ENCODE measurements around the gene ALPP.
"Not testable (repeated sequence)": the region's sequence is repeated elsewhere in the genome, so short reads cannot be mapped to it uniquely, and the experiment has no call there.

The ALPP gene

DNA sequence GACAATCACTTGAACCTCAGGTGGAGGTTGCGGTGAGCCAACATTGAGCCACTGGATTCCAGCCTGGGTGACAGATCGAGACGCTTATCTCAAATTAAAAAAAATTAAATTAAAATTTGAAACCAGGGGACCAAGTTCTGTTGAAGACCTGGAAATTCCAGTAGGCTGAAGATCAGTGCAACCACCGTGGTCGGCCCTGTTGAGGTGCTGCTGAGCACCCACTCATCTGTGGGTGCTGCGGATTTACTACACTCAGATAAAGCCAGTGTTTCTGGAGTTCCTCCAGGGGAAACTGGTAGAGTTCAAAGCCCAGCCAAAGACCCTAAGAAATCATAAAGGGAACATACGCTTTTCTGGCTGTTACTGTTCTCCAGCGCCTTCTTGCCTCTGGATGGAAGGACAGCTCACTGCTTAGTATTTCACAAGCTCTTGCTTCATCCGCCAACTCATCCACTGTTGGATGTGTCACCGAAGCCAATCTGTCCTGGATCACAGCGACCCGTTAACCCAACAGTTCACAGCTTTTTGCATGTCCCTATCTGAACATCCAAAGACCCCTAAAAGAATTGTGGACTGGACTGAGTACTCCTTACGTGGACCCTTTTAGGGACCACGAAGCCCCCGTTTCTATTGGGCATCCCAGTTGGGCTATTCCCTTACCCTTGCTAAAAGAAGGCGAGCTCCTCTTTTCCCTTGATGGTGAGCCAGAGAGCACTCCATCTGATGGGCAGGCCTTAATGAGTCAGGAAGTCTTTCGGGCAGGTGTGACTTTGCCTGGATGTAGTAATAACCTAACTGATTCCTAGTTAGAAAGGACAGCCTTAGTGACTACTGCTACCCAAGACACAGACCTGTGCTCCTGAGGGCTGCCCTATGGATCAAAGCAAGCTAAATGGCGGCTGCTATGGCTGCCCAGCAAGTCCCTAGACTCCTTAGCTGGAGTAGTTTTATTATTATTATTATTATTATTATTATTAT lies 6.0 kb upstream of the ALPP start:
- peaks cover 0 to 11% (median 8%) of the 10 kb centered on the region in 5 donors for H3K27me3 ChIP-seq (ENCODE audit: control insufficient read depth in 5 of 5, insufficient read depth in 4 of 5, low read length in 5 of 5)
- H3K9me3 ChIP-seq (ENCODE audit: control insufficient read depth in 5 of 5, low read length in 5 of 5), result no peaks in the 10 kb centered on the region
- H3K36me3 ChIP-seq (ENCODE audit: control insufficient read depth in 5 of 5, insufficient read depth in 5 of 5, low read length in 5 of 5), result no peaks in the 10 kb centered on the region
- H3K4me3 ChIP-seq (ENCODE audit: low read depth in 1 of 5, low read length in 5 of 5), result no peak overlapping the region
- H3K9ac ChIP-seq (ENCODE audit: low read length in 5 of 5), result no peak overlapping the region
- H3K27ac ChIP-seq (ENCODE audit: low read depth, low read length), result no peak overlapping the region
- no peaks in the 10 kb centered on the region for H3K4me1 ChIP-seq (ENCODE audit: control insufficient read depth in 5 of 5, insufficient read depth in 5 of 5, low read length in 5 of 5)

DNA sequence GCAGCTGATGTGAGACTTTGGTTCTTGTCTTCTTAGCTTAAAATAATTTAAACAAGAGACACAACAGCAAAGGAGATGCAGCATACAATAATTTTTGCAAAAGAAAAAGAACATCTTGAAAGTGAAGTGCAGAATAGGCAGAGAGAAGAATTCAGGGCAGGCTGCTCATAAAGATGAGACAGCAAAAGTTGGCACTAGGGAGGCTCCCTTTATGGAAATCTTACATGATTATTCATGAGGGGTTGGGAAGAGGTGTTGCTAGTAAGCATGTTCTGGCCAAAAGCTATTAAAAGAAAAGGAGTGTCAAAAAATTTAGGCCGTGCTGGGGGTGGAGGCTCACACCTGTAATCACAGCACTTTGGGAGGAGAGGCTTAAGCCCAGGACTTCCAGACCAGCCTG lies 4.2 kb upstream of the ALPP start:
- peaks cover 0 to 8% (median 3%) of the 10 kb centered on the region in 5 donors for H3K27me3 ChIP-seq (ENCODE audit: control insufficient read depth in 5 of 5, insufficient read depth in 4 of 5, low read length in 5 of 5)
- no peaks in the 10 kb centered on the region for H3K36me3 ChIP-seq (ENCODE audit: control insufficient read depth in 5 of 5, insufficient read depth in 5 of 5, low read length in 5 of 5)
- no peak overlapping the region for H3K27ac ChIP-seq (ENCODE audit: low read depth, low read length)
- H3K9me3 ChIP-seq (ENCODE audit: control insufficient read depth in 5 of 5, low read length in 5 of 5), result no peaks in the 10 kb centered on the region
- no peak overlapping the region for H3K9ac ChIP-seq (ENCODE audit: low read length in 5 of 5)
- H3K4me1 ChIP-seq (ENCODE audit: control insufficient read depth in 5 of 5, insufficient read depth in 5 of 5, low read length in 5 of 5), result no peaks in the 10 kb centered on the region
- H3K4me3 ChIP-seq (ENCODE audit: low read depth in 1 of 5, low read length in 5 of 5), result no peak overlapping the region

DNA sequence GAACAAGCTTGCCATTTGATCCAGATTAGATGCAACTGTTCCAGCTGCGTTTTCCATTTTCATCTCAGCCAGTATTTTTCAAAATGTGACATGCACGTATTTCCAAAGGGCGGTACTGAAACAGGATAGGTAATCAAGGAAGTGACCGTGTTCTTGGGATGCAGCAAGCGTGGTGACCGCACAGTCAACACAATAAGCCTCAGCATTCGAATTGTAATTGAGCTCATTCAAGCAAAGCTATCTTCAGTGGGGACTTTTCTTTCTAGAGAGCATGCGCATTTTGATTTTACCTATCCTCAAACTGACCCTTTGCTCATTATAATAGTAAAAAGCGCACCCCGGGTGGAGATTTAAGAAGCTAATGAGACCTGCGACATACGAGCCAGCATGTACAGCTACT lies 3.4 kb upstream of the ALPP start:
- Histone ChIP-seq H3K36me3 (ENCODE audit: control insufficient read depth in 5 of 5, insufficient read depth in 5 of 5, low read length in 5 of 5) (no peaks in the 10 kb centered on the region), H3K9me3 (ENCODE audit: control insufficient read depth in 5 of 5, low read length in 5 of 5) (no peaks in the 10 kb centered on the region), H3K27me3 (ENCODE audit: control insufficient read depth in 5 of 5, insufficient read depth in 4 of 5, low read length in 5 of 5) (peaks cover 0 to 12% (median 5%) of the 10 kb centered on the region in 5 donors), H3K27ac (ENCODE audit: low read depth, low read length) (no peak overlapping the region), H3K4me3 (ENCODE audit: low read depth in 1 of 5, low read length in 5 of 5) (no peak overlapping the region), H3K4me1 (ENCODE audit: control insufficient read depth in 5 of 5, insufficient read depth in 5 of 5, low read length in 5 of 5) (no peaks in the 10 kb centered on the region), H3K9ac (ENCODE audit: low read length in 5 of 5) (no peak overlapping the region)

DNA sequence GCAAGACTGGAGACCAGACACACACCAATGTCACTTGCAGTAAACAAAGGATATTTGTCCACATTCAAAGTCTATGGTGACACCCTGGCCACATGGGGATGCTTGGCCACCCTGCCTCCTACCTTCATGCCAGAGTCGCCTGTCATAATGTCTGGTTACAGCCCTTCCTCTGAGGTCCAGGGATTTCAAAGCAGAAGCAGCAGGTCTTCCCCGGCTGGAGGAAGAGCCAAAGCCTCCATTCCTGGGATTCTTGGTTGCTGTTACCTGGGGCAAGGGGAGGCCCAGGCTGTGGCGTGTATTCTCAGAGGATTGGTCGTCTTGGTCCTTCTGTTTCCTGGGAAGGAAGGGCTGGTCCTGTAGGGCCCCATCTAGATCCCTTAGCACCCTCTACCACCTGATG lies 2.3 kb upstream of the ALPP start:
- no peak overlapping the region for H3K9ac ChIP-seq (ENCODE audit: low read length in 5 of 5)
- H3K4me1 ChIP-seq (ENCODE audit: control insufficient read depth in 5 of 5, insufficient read depth in 5 of 5, low read length in 5 of 5), result no peaks in the 10 kb centered on the region
- H3K27ac ChIP-seq (ENCODE audit: low read depth, low read length), result no peak overlapping the region

DNA sequence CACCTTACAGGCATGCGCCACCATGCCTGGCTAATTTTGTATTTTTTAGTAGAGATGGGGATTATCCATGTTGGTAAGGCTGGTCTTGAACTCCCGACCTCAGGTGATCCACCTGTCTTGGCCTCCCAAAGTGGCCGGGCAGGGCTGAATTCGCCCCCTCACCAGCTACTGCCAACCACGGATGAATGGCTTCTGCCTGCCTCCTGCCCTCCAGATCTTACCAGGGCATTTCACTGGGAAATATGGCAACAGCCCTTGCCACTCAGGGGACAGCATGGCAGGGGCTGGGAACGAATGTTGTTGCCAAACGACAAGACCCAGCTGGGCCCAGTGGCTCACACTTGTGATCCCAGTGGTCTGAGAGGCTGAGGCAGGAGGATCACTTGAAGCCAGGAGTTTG lies 1.8 kb upstream of the ALPP start:
- no peaks in the 10 kb centered on the region for H3K4me1 ChIP-seq (ENCODE audit: control insufficient read depth in 5 of 5, insufficient read depth in 5 of 5, low read length in 5 of 5)
- H3K36me3 ChIP-seq (ENCODE audit: control insufficient read depth in 5 of 5, insufficient read depth in 5 of 5, low read length in 5 of 5), result no peaks in the 10 kb centered on the region
- no peak overlapping the region for H3K27ac ChIP-seq (ENCODE audit: low read depth, low read length)
- H3K9ac ChIP-seq (ENCODE audit: low read length in 5 of 5), result no peak overlapping the region
- no peaks in the 10 kb centered on the region for H3K9me3 ChIP-seq (ENCODE audit: control insufficient read depth in 5 of 5, low read length in 5 of 5)
- no peak overlapping the region for H3K4me3 ChIP-seq (ENCODE audit: low read depth in 1 of 5, low read length in 5 of 5)
- peaks cover under 1 to 14% (median 7%) of the 10 kb centered on the region in 5 donors for H3K27me3 ChIP-seq (ENCODE audit: control insufficient read depth in 5 of 5, insufficient read depth in 4 of 5, low read length in 5 of 5)

More for the DNA sequence above, 2.3 kb upstream of the ALPP start:
- no peaks in the 10 kb centered on the region for H3K9me3 ChIP-seq (ENCODE audit: control insufficient read depth in 5 of 5, low read length in 5 of 5)
- H3K4me3 ChIP-seq (ENCODE audit: low read depth in 1 of 5, low read length in 5 of 5), result no peak overlapping the region
- H3K27me3 ChIP-seq (ENCODE audit: control insufficient read depth in 5 of 5, insufficient read depth in 4 of 5, low read length in 5 of 5), result peaks cover 0 to 12% (median 5%) of the 10 kb centered on the region in 5 donors
- no peaks in the 10 kb centered on the region for H3K36me3 ChIP-seq (ENCODE audit: control insufficient read depth in 5 of 5, insufficient read depth in 5 of 5, low read length in 5 of 5)

DNA sequence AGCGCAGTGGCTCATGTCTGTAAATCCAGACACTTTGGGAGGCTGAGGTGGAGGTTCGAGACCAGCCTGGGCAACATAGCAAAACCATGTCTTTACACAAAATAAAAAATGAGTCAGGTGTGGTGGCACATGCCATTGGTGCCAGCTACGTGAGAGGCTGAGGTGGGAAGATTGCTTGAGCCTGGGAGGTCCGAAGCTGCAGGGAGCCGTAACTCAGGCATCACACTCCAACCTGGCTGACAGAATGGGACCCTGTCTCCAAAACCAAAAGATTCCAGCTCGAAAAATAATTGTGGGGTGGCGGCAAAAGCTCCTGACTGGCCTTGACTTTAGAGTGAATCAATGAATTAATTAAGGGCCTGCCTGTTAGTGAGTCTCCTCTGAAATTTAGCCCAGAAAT lies 1.2 kb upstream of the ALPP start:
- H3K27ac ChIP-seq (ENCODE audit: low read depth, low read length), result no peak overlapping the region
- no peak overlapping the region for H3K9ac ChIP-seq (ENCODE audit: low read length in 5 of 5)
- H3K27me3 ChIP-seq (ENCODE audit: control insufficient read depth in 5 of 5, insufficient read depth in 4 of 5, low read length in 5 of 5), result peaks cover 7 to 20% (median 14%) of the 10 kb centered on the region in 5 donors
- no peaks in the 10 kb centered on the region for H3K9me3 ChIP-seq (ENCODE audit: control insufficient read depth in 5 of 5, low read length in 5 of 5)
- H3K36me3 ChIP-seq (ENCODE audit: control insufficient read depth in 5 of 5, insufficient read depth in 5 of 5, low read length in 5 of 5), result no peaks in the 10 kb centered on the region
- H3K4me3 ChIP-seq (ENCODE audit: low read depth in 1 of 5, low read length in 5 of 5), result no peak overlapping the region
- H3K4me1 ChIP-seq (ENCODE audit: control insufficient read depth in 5 of 5, insufficient read depth in 5 of 5, low read length in 5 of 5), result no peaks in the 10 kb centered on the region

DNA sequence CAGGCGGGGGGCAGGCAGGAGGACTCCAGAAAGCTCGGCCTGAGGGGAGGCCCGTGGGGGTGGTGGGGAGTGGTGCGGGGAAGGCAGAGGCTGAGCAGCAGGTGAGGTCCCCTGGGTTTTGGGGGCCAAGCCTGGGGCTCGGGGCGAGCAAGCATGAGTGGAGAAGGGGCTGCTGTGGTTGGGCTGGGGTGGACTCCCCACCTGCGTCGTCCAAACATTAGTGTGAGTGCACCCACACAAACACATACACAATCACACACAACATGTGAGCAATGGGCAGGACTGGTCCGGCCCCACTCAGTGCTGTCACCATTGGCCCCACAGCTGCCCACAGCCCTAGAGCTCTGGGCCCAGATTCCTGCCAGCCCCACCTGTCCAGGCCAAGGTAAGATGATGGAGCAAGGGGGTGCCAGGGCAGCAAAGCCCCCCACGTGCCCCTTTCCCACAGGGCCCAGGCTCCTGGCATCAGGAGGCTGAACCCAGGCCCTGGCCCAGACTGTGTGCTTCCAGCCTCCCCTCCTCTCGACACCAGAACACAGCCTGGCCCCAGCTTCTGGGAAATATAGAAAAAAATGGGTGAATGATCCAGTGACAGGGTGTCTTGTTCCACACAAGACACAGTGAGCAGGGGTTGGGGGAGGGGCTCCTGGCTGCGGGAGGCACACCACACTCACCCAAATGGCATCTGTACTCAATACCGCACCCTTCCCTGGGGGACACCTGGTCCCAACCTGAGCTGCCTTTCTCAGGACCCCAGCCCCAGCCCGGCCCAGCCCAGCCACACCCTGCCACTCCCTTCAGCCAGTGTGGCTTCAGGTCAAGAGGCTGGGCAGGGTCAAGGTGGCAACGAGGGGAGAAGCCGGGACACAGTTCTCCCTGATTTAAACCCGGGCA lies 463 bp upstream of the ALPP start:
- no peak overlapping the region for H3K9ac ChIP-seq (ENCODE audit: low read length in 5 of 5)
- no peak overlapping the region for H3K27ac ChIP-seq (ENCODE audit: low read depth, low read length)
- peaks cover 7 to 21% (median 18%) of the 10 kb centered on the region in 5 donors for H3K27me3 ChIP-seq (ENCODE audit: control insufficient read depth in 5 of 5, insufficient read depth in 4 of 5, low read length in 5 of 5)
- no peak overlapping the region for H3K4me3 ChIP-seq (ENCODE audit: low read depth in 1 of 5, low read length in 5 of 5)
- H3K9me3 ChIP-seq (ENCODE audit: control insufficient read depth in 5 of 5, low read length in 5 of 5), result no peaks in the 10 kb centered on the region
- no peaks in the 10 kb centered on the region for H3K36me3 ChIP-seq (ENCODE audit: control insufficient read depth in 5 of 5, insufficient read depth in 5 of 5, low read length in 5 of 5)
- H3K4me1 ChIP-seq (ENCODE audit: control insufficient read depth in 5 of 5, insufficient read depth in 5 of 5, low read length in 5 of 5), result no peaks in the 10 kb centered on the region

DNA sequence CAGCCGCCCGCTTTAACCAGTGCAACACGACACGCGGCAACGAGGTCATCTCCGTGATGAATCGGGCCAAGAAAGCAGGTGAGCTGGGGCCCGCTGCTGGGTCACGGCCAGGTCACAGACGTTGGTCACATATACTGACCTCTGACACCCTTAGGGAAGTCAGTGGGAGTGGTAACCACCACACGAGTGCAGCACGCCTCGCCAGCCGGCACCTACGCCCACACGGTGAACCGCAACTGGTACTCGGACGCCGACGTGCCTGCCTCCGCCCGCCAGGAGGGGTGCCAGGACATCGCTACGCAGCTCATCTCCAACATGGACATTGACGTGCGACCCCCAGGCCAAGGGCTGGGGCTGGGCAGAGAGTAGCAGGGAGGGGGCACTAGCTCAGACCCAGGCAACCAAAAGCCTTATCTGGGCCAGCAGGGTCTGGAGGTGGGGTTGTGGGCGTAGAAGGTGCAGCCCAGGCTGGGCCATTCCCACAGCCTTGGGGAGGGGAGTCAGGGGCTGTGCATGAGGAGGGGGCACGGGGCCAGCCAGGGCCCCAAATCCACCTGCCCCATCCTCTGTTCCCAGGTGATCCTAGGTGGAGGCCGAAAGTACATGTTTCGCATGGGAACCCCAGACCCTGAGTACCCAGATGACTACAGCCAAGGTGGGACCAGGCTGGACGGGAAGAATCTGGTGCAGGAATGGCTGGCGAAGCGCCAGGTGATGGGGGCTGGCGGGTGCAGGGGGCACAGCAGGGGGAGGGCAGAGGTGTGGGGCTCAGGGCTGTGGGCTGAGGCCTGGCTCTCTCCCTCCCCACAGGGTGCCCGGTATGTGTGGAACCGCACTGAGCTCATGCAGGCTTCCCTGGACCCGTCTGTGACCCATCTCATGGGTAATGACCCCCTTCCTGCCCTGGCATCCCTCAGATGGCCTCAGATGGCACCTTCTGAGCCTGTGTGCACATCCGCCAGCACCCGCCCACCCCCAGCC lies 1.3 kb downstream of the ALPP start:
- H3K9ac ChIP-seq (ENCODE audit: low read length in 5 of 5); H3K4me3 ChIP-seq (ENCODE audit: low read depth in 1 of 5, low read length in 5 of 5); H3K9me3 ChIP-seq (ENCODE audit: control insufficient read depth in 5 of 5, low read length in 5 of 5); H3K36me3 ChIP-seq (ENCODE audit: control insufficient read depth in 5 of 5, insufficient read depth in 5 of 5, low read length in 5 of 5); H3K4me1 ChIP-seq (ENCODE audit: control insufficient read depth in 5 of 5, insufficient read depth in 5 of 5, low read length in 5 of 5); H3K27ac ChIP-seq (ENCODE audit: low read depth, low read length): not testable (repeated sequence)
- H3K27me3 ChIP-seq (ENCODE audit: control insufficient read depth in 5 of 5, insufficient read depth in 4 of 5, low read length in 5 of 5), result peaks cover 7 to 25% (median 19%) of the 10 kb centered on the region in 5 donors

DNA sequence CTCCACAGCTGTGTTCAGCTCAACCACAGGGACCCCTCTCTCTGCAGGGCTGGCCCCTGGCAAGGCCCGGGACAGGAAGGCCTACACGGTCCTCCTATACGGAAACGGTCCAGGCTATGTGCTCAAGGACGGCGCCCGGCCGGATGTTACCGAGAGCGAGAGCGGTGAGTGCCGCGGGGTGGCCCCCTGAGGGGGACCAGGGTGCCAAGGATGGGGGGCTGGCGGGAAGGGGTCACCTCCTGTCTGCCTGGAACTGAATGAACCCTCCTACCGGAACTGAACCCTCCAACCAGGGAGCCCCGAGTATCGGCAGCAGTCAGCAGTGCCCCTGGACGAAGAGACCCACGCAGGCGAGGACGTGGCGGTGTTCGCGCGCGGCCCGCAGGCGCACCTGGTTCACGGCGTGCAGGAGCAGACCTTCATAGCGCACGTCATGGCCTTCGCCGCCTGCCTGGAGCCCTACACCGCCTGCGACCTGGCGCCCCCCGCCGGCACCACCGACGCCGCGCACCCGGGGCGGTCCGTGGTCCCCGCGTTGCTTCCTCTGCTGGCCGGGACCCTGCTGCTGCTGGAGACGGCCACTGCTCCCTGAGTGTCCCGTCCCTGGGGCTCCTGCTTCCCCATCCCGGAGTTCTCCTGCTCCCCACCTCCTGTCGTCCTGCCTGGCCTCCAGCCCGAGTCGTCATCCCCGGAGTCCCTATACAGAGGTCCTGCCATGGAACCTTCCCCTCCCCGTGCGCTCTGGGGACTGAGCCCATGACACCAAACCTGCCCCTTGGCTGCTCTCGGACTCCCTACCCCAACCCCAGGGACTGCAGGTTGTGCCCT lies 2.9 kb downstream of the ALPP start:
- H3K4me1 ChIP-seq (ENCODE audit: control insufficient read depth in 5 of 5, insufficient read depth in 5 of 5, low read length in 5 of 5); H3K4me3 ChIP-seq (ENCODE audit: low read depth in 1 of 5, low read length in 5 of 5); H3K9ac ChIP-seq (ENCODE audit: low read length in 5 of 5); H3K36me3 ChIP-seq (ENCODE audit: control insufficient read depth in 5 of 5, insufficient read depth in 5 of 5, low read length in 5 of 5); H3K27ac ChIP-seq (ENCODE audit: low read depth, low read length); H3K9me3 ChIP-seq (ENCODE audit: control insufficient read depth in 5 of 5, low read length in 5 of 5): not testable (repeated sequence)
- H3K27me3 ChIP-seq (ENCODE audit: control insufficient read depth in 5 of 5, insufficient read depth in 4 of 5, low read length in 5 of 5), result peaks cover 7 to 32% (median 24%) of the 10 kb centered on the region in 5 donors
